ENCODE data around the gene SREBF1.

Gene SREBF1

DNA sequence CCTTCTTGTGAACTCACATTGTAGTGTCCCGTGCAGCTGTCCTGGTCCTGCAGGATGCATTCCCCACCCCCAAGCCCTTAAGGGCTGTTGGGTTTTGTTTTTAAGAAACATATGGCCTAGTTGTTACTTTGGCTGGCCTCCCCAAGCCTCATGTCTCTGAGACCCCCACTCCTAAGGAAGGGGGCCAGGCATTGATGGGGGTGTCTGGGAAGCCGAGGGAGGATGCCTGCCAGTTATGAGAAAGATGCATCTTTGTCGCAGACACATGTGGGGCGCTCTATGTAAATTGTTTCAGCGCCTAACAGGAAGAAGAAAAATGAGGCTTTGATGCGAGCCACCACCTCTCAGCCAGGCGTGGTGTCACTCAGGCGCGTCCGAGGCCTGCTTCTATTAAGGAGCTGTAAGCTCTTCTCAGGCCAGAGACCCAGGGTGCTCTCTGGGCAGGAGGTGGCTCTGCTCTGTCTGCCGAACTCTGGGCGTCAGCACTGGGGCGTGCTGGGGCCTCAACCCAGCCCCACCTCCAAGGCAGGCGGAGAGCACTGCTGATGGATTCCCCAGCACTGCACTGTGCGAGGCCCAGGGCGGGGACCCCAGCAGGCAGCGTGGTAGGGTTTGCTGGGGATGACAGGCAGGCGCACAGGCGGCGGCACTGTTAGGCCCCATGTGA lies 70.6 kb downstream of the SREBF1 start:
- DNase-seq (ENCODE audit: extremely low read depth in 1 of 2, low read depth in 1 of 2): no peak

DNA sequence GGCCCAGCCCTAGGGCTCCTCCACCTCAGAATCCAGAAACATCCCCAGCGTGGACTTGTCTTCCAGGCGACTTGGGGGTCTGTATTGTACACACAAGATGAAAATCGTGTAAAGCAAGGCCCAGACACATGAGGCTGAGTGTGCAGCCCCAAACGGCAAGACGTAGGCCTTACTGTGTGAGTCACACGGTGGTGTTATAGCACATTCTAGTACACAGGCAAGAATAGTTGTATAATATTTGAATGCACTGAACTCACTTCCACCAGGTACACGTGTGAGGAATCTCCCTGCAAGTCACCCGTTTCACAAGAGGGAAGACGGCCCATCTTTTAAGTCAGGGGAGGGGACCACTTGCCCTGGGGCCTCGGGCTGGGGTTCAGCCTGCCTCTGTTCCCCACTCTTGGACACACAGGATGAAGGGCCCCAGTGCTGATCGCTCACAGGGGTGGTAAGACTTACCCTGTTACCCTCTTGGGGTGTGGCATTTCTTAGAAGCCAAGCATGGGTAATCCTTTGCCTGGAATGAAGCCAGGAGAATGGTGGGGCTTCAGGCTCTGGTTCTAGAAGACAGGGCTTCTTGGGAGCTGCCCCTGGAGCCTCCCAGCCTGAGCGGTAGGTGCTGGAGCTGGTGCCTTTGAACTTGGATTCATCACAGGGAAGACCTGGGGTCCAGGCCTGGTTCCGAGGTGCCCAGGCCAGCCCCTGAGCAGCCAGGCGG lies 71.3 kb downstream of the SREBF1 start:
- DNase-seq (ENCODE audit: extremely low read depth in 1 of 2, low read depth in 1 of 2): no peak

DNA sequence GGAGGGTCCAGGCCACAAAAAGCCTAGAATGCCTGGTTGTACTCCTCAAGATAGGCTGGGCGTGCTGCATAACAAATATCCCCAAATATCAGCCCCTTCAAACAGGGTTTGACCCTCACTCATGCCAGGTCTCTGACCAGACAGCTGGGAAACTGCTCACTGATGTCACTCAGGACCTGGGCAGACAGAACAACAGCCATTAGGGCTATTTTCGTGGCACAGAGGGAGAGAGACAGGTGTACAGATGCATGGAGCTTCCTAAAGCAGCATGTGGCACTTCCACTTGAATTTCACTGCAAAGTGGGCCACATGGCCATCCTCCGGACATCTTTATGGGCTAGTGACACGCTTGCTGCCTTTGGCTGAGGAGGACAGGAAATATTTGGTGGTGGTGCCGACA lies 73.1 kb downstream of the SREBF1 start:
- no peak for DNase-seq (ENCODE audit: extremely low read depth in 1 of 2, low read depth in 1 of 2)

DNA sequence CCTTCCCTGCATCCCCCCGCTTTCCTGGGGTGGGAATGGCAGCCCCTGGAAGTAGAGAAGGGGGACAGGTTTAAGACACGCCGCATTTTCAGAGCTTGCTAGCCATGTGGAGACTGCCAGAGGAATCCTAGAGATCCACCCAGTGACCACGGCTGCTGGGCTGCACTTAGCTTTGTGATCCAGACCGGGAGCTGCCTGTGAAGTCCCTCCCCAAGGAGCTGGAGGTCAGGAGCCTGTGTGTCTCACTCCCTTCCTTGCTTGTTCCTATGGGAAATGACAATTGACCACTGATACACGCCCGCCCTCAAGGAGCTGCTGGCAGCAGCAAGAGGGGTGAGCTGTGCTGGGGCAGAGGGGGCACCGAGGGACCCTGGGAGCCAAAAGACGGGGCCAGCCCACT lies 73.7 kb downstream of the SREBF1 start:
- no peak for DNase-seq (ENCODE audit: extremely low read depth in 1 of 2, low read depth in 1 of 2)

DNA sequence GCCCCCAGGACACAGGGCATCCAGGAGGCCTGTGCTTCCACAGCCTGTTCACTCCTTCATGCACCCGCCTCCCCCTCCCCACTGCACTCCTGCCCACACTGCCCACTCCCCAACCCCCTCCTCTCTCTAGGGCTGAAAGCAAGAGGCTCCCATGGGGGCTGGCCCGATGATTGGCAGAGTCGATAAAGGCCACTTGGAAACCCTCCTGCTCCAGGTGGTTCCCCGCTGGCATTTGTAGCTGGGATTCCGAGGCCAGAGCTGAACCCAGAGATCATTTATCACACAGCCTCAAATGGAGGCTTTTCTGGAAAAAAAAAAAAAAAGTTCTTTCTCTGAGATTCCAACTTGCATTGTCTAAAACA lies 74.1 kb downstream of the SREBF1 start:
- no peak for DNase-seq (ENCODE audit: extremely low read depth in 1 of 2, low read depth in 1 of 2)

Data from stimulated activated CD8-positive, alpha-beta memory T cell treated with anti-CD3 and anti-CD28 coated beads, Interleukin-7, amount 100 ng/mL, for 48 hours (primary cell).